HG02623 (cell line): Measurements from ENCODE around the gene PTPRT.
"Not testable (repeated sequence)": the region's sequence is repeated elsewhere in the genome, so short reads cannot be mapped to it uniquely, and the experiment has no call there.

ENCODE experiments used
- ATAC-seq: cut with Tn5 transposase; IDR thresholded peaks from one replicate; pipeline ENCODE4 v1.9.1; 2021; ENCODE audit warnings: moderate library complexity; ENCODE audit not compliant: unreplicated experiment

Gene PTPRT

GRCh38 chr20:43187476-43188233 lies 2.1 kb downstream of the PTPRT start:
- no peak for ATAC-seq

GRCh38 chr20:43186312-43186711 lies 3.4 kb downstream of the PTPRT start:
- no peak for ATAC-seq

- ATAC-seq: no peak
Observed at GRCh38 chr20:43185901-43186300, 3.8 kb downstream of the PTPRT start.

GRCh38 chr20:43183536-43184070 lies 6.1 kb downstream of the PTPRT start:
- no peak for ATAC-seq

- no peak for ATAC-seq
Observed at GRCh38 chr20:43178080-43178479, 11.6 kb downstream of the PTPRT start.

GRCh38 chr20:43176726-43177125 lies 13.0 kb downstream of the PTPRT start:
- ATAC-seq: no peak

- no peak for ATAC-seq
Observed at GRCh38 chr20:43171930-43172329, 17.8 kb downstream of the PTPRT start.

GRCh38 chr20:43170771-43171170 lies 18.9 kb downstream of the PTPRT start:
- ATAC-seq: no peak

- no peak for ATAC-seq
Observed at GRCh38 chr20:43167615-43168014, 22.1 kb downstream of the PTPRT start.

GRCh38 chr20:43167021-43167420 lies 22.7 kb downstream of the PTPRT start:
- no peak for ATAC-seq

- ATAC-seq: no peak
Observed at GRCh38 chr20:43165611-43166010, 24.1 kb downstream of the PTPRT start.

- not testable (repeated sequence) for ATAC-seq
Observed at GRCh38 chr20:43164736-43165135, 25.0 kb downstream of the PTPRT start.

- no peak for ATAC-seq
Observed at GRCh38 chr20:43161716-43162115, 28.0 kb downstream of the PTPRT start.

GRCh38 chr20:43160941-43161340 lies 28.8 kb downstream of the PTPRT start:
- no peak for ATAC-seq

- no peak for ATAC-seq
Observed at GRCh38 chr20:43159994-43160393, 29.7 kb downstream of the PTPRT start.

GRCh38 chr20:43155366-43156100 lies 34.2 kb downstream of the PTPRT start:
- no peak for ATAC-seq

GRCh38 chr20:43151901-43152300 lies 37.8 kb downstream of the PTPRT start:
- ATAC-seq: no peak

GRCh38 chr20:43151256-43151655 lies 38.5 kb downstream of the PTPRT start:
- no peak for ATAC-seq

- no peak for ATAC-seq
Observed at GRCh38 chr20:43140726-43141125, 49.0 kb downstream of the PTPRT start.

GRCh38 chr20:43138061-43138770 lies 51.5 kb downstream of the PTPRT start:
- ATAC-seq: no peak

- no peak for ATAC-seq
Observed at GRCh38 chr20:43137160-43137559, 52.5 kb downstream of the PTPRT start.
